H1 (cell line): Measurements from ENCODE around the gene DNAJC27. TPM values are rescaled to one million over a fixed set of nuclear protein-coding genes. Genes with fewer than 3 reads are reported as not detected.

Experiments used
- CBX5 ChIP-seq: fragments of 300-800, 300-1000 bp; sonication (generic); IDR thresholded peaks from 2 replicates; pipeline ENCODE4 v1.7.1; 2016; ENCODE audit warnings: antibody characterized with exemption, low read length, low read depth
- CHD7 ChIP-seq: fragments of 300-600 bp; sonication (generic); IDR thresholded peaks from 2 replicates; pipeline ENCODE4 v1.7.1; 2012; ENCODE audit warnings: low read length, moderate library complexity, mild to moderate bottlenecking, inconsistent platforms; ENCODE audit not compliant: insufficient replicate concordance
- GTF2F1 ChIP-seq: IDR thresholded peaks from 2 replicates; pipeline ENCODE4 v1.6.1; 2012; ENCODE audit warnings: low read depth, low read length, improper control_type of control experiment, borderline replicate concordance
- RNF2 ChIP-seq: fragments of 200-900, 300-1000 bp; sonication (generic); IDR thresholded peaks from 2 replicates; pipeline ENCODE4 v1.7.1; 2016; ENCODE audit warnings: borderline replicate concordance, low read depth, mild to moderate bottlenecking, antibody characterized with exemption, low read length; ENCODE audit not compliant: poor library complexity, severe bottlenecking; ENCODE audit errors: missing control alignments
- SP2 ChIP-seq: IDR thresholded peaks from 2 replicates; pipeline ENCODE4 v1.6.1; 2012; ENCODE audit warnings: mild to moderate bottlenecking, low read length, inconsistent platforms
- polyA plus RNA-seq, 7 experiments: library from polyadenylated mRNA; depleted of rRNA in 3 of 7; stranded (reverse) in 5 of 7; unstranded in 2 of 7; fragments of >200 nt in 5 of 7; fragments of 200-250 nt in 2 of 7; gene quantifications; 1 replicate in 5 of 7; 2 replicates in 1 of 7; 4 replicates in 1 of 7; pipeline versions ENCODE4 v1.2.1 to v1.2.3, GENCODE V29; 2011 to 2013; ENCODE audit warnings: missing spikeins in 2 of 7, mixed read lengths in 2 of 7
- total RNA-seq: library from RNA; stranded (reverse); fragmentation: NEBNext Ultra II Directional; extraction: Animal tissue kit (Norgen Biotek cat#: 25700); gene quantifications from 2 replicates; pipeline ENCODE4 v1.2.1, GENCODE V29; 2021
- TF ChIP-seq, protein P1 (sequence below), 3 experiments: IDR thresholded peaks; 1 replicate in 2 of 3; 2 replicates in 1 of 3; pipeline versions ENCODE4 v1.5.1 to v1.6.1; 2011; ENCODE audit warnings: low read length in 3 of 3, mild to moderate bottlenecking in 3 of 3, inconsistent platforms in 2 of 3, low read depth in 1 of 3, moderate library complexity in 1 of 3; ENCODE audit not compliant: insufficient read depth in 1 of 3; ENCODE audit errors: control extremely low read depth in 1 of 3
- TF ChIP-seq, protein P2 (sequence below): IDR thresholded peaks from 2 replicates; pipeline ENCODE4 v1.6.1; 2012; ENCODE audit warnings: inconsistent platforms

Gene DNAJC27
- total and polyA plus RNA-seq, 2 of the 8 experiments (the other 6 are each of a cell fraction or from before 2014, with no cell fraction given), result 1.4 to 4.5 TPM

- TF ChIP-seq CHD7, result no peak
- TF ChIP-seq SP2, result no peak
- TF ChIP-seq CBX5, result no peak
- TF ChIP-seq, protein P1, sequence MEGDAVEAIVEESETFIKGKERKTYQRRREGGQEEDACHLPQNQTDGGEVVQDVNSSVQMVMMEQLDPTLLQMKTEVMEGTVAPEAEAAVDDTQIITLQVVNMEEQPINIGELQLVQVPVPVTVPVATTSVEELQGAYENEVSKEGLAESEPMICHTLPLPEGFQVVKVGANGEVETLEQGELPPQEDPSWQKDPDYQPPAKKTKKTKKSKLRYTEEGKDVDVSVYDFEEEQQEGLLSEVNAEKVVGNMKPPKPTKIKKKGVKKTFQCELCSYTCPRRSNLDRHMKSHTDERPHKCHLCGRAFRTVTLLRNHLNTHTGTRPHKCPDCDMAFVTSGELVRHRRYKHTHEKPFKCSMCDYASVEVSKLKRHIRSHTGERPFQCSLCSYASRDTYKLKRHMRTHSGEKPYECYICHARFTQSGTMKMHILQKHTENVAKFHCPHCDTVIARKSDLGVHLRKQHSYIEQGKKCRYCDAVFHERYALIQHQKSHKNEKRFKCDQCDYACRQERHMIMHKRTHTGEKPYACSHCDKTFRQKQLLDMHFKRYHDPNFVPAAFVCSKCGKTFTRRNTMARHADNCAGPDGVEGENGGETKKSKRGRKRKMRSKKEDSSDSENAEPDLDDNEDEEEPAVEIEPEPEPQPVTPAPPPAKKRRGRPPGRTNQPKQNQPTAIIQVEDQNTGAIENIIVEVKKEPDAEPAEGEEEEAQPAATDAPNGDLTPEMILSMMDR (IDR thresholded peaks at IDR 0.05; ENCODE audit: control extremely low read depth in 1 of 3, insufficient read depth in 1 of 3, low read depth in 1 of 3, low read length in 3 of 3), result no peak
- no peak for TF ChIP-seq GTF2F1
- TF ChIP-seq, protein P2, sequence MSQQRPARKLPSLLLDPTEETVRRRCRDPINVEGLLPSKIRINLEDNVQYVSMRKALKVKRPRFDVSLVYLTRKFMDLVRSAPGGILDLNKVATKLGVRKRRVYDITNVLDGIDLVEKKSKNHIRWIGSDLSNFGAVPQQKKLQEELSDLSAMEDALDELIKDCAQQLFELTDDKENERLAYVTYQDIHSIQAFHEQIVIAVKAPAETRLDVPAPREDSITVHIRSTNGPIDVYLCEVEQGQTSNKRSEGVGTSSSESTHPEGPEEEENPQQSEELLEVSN, result no peak
- no peak for TF ChIP-seq RNF2
These were observed 24.1 kb downstream of the DNAJC27 start (continued) for GRCh38 chr2:24947561-24948157.
